Heart right ventricle (tissue), 16 donors: ENCODE measurements around the gene FTH1. TPM values are rescaled to one million over a fixed set of nuclear protein-coding genes. Genes with fewer than 3 reads are reported as not detected.

Source experiments
- ATAC-seq, 8 donors: fragments of 200-7000 bp; cut with Tn5 transposase; one replicate each; pipeline ENCODE4 v1.9.1; 2020; ENCODE audit warnings: mild to moderate bottlenecking in 8 of 8, moderate library complexity in 8 of 8, moderate number of reproducible peaks in 1 of 8
- DNase-seq, 2 donors: peaks; one replicate each; pipeline ENCODE4 v3.0.0-alpha.2; 2020
- H3K27ac ChIP-seq, 10 donors: fragments of 200-600 bp; sonication (generic) in 2 of 10; one replicate each; pipeline versions ENCODE4 v1.5.0 to v1.8.0; 2020 to 2022; ENCODE audit warnings: mild to moderate bottlenecking in 3 of 10
- H3K27me3 ChIP-seq, 7 donors: fragments of 200-600 bp; one replicate each; pipeline ENCODE4 v1.8.0; 2021 to 2022; ENCODE audit warnings: mild to moderate bottlenecking in 2 of 7
- H3K36me3 ChIP-seq, 9 donors: fragments of 200-600 bp; sonication (generic) in 1 of 9; one replicate each; pipeline versions ENCODE4 v1.5.0 to v1.8.0; 2020 to 2022; ENCODE audit warnings: mild to moderate bottlenecking in 2 of 9
- H3K4me1 ChIP-seq, 9 donors: fragments of 200-600 bp; sonication (generic) in 1 of 9; one replicate each; pipeline versions ENCODE4 v1.5.0 to v1.8.0; 2020 to 2022; ENCODE audit warnings: mild to moderate bottlenecking in 4 of 9
- H3K4me3 ChIP-seq, 10 donors: fragments of 200-600 bp; sonication (generic) in 2 of 10; one replicate each; pipeline versions ENCODE4 v1.5.0 to v1.8.0; 2020 to 2022; ENCODE audit warnings: mild to moderate bottlenecking in 7 of 10, moderate library complexity in 2 of 10
- H3K9me3 ChIP-seq, 11 donors: fragments of 200-600 bp in 10 of 11; sonication (generic) in 2 of 11; one replicate each; pipeline versions ENCODE4 v1.5.0 to v1.8.0; 2013 to 2022; ENCODE audit warnings: mild to moderate bottlenecking in 2 of 11, control low read depth in 1 of 11, moderate library complexity in 1 of 11
- whole genome bisulfite sequencing, 2 donors: extraction: QIAGEN DNeasy Blood & Tissue Kit; methylation state at CpG; one replicate each; pipeline ENCODE4 v1.1.7; 2013; ENCODE audit warnings: inconsistent platforms in 1 of 2; 5-methylcytosine and 5-hydroxymethylcytosine counted together
- intact Hi-C, 10 donors: fragments of 100-400 bp; cut with DNase I; formaldehyde crosslinking; loops; one replicate each; pipeline versions ENCODE4 v1.11.1 to v1.14.2; 2022
- polyA plus RNA-seq, 2 donors: library from polyadenylated mRNA; stranded (reverse); fragments of 200-250 nt; gene quantifications; one replicate each; pipeline ENCODE4 v1.2.3, GENCODE V29; 2013
- total RNA-seq, 10 donors: library from RNA; stranded (reverse); fragmentation: NEBNext Ultra II Directional in 3 of 10; extraction: Animal tissue kit (Norgen Biotek cat#: 25700) in 3 of 10; gene quantifications; one replicate each; pipeline versions ENCODE4 v1.2.1 to v1.2.4, GENCODE V29; 2021 to 2023
- TF ChIP-seq, protein P1 (sequence below), 9 donors: fragments of 200-600 bp; sonication (generic) in 2 of 9; IDR thresholded peaks; one replicate each; pipeline versions ENCODE4 v1.5.0 to v1.8.0; 2021 to 2022; ENCODE audit warnings: antibody characterized with exemption in 9 of 9, mild to moderate bottlenecking in 5 of 9, moderate library complexity in 1 of 9
- donor health status: Arrhythmogenic right ventricular cardiomyopathy.
- donor health status: ischemic (EF 13 %, LVEDD 7.1; RV severe dilation, severe dysfunction).
- donor health status: healthy with polysubstance abuse.
- donor health status: DM: no; HTN: yes; CAD: no.
- donor health status: DM: no; HTN: no; CAD: no.
- donor health status: ischemic (EF 25% LVEDD 6.9; RV normal size, moderate dysfunction).
- donor health status: ischemic (EF 25% LVEDD 5.7; RV mildly dilated, moderate dysfunction).
- donor health status: healthy.
- donor health status: DM: yes; HTN: yes; CAD: no.
- donor health status: Ischemic cardiomyopathy.
- donor health status: ischemic (EF 35%, LVEDD 5.7; RV mildly dilated, moderate dysfunction).
- donor health status: nonischemic (EF 11% LVEDD 7.7; RV severe dilation, severe dysfunction).
- donor health status: DM: yes; HTN: yes; CAD: no.
- donor health status: PGD.
- donor health status: ischemic (EF 29% LVEDD 5.4; RV normal size, mild dysfunction).
- donor health status: nonischemic (EF 23%, LVEDD 6.1; RV moderate dilation, normal function).

FTH1 gene
- total and polyA plus RNA-seq, 12 donors, result 1,346 to 5,199 (median 2,962) TPM

DNA sequence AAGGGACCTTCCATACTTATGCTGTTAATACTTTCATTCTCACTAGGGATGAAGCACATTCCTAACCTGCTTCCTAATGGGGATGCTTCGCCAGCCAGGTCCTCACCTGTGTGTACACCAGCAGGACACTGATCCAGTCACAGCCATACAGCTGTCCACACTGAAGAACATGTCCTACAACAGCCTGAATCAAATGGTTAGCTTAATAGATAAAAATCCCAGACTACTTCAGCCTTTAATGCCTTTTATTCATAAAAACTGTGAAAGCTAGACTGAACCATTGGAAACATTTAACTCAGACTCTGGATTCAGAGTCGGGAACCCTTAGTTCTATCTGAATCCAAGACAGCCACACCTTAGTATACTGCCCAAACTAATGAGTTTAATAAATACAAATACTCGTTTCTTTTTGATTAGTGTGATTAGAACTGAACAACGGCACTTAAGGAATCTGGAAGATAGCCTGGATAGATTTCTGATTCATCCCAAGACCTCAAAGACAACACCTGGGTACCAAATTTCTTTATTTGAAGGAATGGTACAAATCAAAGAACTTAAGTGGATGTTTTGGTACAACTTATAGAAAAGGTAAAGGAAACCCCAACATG is 3.3 kb downstream of the FTH1 start:
- Histone ChIP-seq H3K9me3 (no peaks in the 10 kb centered on the region), H3K27me3 (no peaks in the 10 kb centered on the region), H3K27ac (peak overlapping the region in 9 of 10 donors; percentile 69 to 100 (median 96)), H3K4me3 (peak overlapping the region in 4 of 10 donors; percentile 10 to 93 (median 80)), H3K36me3 (peaks cover 0 to 58% (median 21%) of the 10 kb centered on the region in 9 donors), H3K4me1 (peaks cover 17 to 75% (median 64%) of the 10 kb centered on the region in 9 donors)
- DNase-seq (no peak), ATAC-seq (no peak)
- intact Hi-C loops, result loop anchor here in 2 of 10 donors (10.0 kb wide), 2 partner anchors 91 to 809 kb away; no protein-coding TSS in a partner anchor
- TF ChIP-seq, protein P1, sequence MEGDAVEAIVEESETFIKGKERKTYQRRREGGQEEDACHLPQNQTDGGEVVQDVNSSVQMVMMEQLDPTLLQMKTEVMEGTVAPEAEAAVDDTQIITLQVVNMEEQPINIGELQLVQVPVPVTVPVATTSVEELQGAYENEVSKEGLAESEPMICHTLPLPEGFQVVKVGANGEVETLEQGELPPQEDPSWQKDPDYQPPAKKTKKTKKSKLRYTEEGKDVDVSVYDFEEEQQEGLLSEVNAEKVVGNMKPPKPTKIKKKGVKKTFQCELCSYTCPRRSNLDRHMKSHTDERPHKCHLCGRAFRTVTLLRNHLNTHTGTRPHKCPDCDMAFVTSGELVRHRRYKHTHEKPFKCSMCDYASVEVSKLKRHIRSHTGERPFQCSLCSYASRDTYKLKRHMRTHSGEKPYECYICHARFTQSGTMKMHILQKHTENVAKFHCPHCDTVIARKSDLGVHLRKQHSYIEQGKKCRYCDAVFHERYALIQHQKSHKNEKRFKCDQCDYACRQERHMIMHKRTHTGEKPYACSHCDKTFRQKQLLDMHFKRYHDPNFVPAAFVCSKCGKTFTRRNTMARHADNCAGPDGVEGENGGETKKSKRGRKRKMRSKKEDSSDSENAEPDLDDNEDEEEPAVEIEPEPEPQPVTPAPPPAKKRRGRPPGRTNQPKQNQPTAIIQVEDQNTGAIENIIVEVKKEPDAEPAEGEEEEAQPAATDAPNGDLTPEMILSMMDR (IDR thresholded peaks at IDR 0.05), result no peak
- 69% methylated on average over 4 of the region's 4 CpGs for WGBS, 2 donors

DNA sequence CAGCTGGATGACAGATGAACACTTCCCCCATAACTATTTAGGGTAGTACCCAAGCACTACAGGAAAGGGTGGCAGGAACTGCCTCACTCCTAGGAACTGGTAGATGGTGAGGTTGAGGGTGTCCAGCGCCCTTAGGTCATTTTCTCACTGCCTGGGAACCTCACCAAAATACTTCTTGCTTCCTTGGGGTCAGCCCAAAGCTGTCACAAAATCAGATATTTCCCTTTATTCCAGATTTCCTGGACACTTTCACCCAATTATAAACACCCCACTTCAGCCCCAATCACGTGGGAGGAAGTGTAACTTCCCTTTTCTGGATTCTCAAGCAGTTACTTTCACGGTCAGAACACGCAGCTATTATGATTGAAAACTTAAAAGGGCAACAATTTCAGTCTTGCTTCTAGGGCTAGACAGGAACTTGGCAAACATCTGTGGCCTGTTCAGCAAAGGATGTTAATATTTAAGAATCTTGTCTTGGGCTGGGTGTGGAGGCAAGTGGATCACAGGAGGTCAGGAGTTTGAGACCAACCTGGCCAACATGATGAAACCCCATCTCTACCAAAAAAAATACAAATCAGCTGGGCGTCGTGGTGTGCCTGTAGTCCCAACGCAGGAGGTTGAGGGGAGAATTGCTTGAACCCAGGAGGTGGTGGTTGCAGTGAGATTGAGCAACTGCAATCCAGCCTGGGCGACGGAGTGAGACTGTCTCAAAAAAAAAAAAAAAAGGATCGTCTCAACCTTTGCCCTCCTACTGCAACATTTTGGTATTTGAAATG is 4.0 kb downstream of the FTH1 start:
- peaks cover 17 to 68% (median 59%) of the 10 kb centered on the region in 9 donors for H3K4me1 ChIP-seq
- H3K9me3 ChIP-seq, result no peaks in the 10 kb centered on the region

DNA sequence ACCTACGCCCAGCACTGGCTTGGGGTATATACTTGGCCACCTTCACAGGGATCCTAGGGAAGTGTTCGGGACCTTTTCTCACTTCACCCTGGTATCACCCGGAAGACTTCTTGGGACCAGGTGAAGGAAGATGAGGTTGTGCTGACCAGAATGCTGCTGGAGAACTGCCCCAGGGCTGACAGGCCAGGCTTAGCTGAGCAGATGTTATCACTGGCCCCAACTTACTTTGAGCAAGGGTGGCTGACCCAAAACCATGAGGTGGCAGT is 4.5 kb downstream of the FTH1 start:
- ATAC-seq (no peak), DNase-seq (no peak)
- H3K27ac ChIP-seq, result peak overlapping the region; percentile 30 to 100 (median 79)
- no peaks in the 10 kb centered on the region for H3K27me3 ChIP-seq
- 93 to 96% methylated on average over 3 of the region's 3 CpGs for WGBS, 2 donors
- H3K36me3 ChIP-seq, result peaks cover 0 to 64% (median 21%) of the 10 kb centered on the region in 9 donors
- H3K4me3 ChIP-seq, result no peak overlapping the region
- H3K9me3 ChIP-seq, result no peaks in the 10 kb centered on the region
- TF ChIP-seq, protein P1 (IDR thresholded peaks at IDR 0.05), result no peak
- peaks cover 17 to 63% (median 54%) of the 10 kb centered on the region in 9 donors for H3K4me1 ChIP-seq
- intact Hi-C loops, result loop anchor here in 2 of 10 donors (10.0 kb wide), 2 partner anchors 92 to 808 kb away; no protein-coding TSS in a partner anchor

More for the DNA sequence above, 4.0 kb downstream of the FTH1 start:
- peak in 3 of 8 donors; percentile 1 to 4 (median 2) for ATAC-seq
- peak overlapping the region in 3 of 10 donors; percentile 10 to 93 (median 74) for H3K4me3 ChIP-seq
- TF ChIP-seq, protein P1 (IDR thresholded peaks at IDR 0.05), result no peak
- H3K36me3 ChIP-seq, result peaks cover 0 to 58% (median 21%) of the 10 kb centered on the region in 9 donors
- intact Hi-C loops, result loop anchor here in 2 of 10 donors (10.0 kb wide), 2 partner anchors 91 to 809 kb away; no protein-coding TSS in a partner anchor
- H3K27ac ChIP-seq, result peak overlapping the region; percentile 30 to 100 (median 79)
- WGBS, 2 donors, result 56 to 60% methylated on average over 10 of the region's 10 CpGs
- no peak for DNase-seq
- H3K27me3 ChIP-seq, result no peaks in the 10 kb centered on the region

DNA sequence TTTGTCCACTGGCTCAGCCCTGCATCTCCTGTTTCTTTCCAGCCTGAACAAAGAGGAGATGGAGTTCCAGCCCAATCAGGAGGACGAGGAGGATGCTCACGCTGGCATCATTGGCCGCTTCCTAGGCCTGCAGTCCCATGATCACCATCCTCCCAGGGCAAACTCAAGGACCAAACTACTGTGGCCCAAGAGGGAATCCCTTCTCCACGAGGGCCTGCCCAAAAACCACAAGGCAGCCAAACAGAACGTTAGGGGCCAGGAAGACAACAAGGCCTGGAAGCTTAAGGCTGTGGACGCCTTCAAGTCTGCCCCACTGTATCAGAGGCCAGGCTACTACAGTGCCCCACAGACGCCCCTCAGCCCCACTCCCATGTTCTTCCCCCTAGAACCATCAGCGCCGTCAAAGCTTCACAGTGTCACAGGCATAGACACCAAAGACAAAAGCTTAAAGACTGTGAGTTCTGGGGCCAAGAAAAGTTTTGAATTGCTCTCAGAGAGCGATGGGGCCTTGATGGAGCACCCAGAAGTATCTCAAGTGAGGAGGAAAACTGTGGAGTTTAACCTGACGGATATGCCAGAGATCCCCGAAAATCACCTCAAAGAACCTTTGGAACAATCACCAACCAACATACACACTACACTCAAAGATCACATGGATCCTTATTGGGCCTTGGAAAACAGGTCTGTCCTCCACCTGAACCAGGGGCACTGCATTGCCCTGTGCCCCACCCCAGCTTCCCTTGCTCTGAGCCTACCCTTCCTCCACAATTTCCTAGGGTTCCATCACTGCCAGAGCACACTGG is 5.0 kb downstream of the FTH1 start:
- 86 to 95% methylated on average over 12 of the region's 12 CpGs for WGBS, 2 donors
- Histone ChIP-seq H3K4me1 (peaks cover 17 to 60% (median 54%) of the 10 kb centered on the region in 9 donors), H3K36me3 (peaks cover 0 to 69% (median 21%) of the 10 kb centered on the region in 9 donors), H3K27ac (peak overlapping the region; percentile 69 to 100 (median 79)), H3K27me3 (no peaks in the 10 kb centered on the region), H3K4me3 (no peak overlapping the region), H3K9me3 (no peaks in the 10 kb centered on the region)
- intact Hi-C loops, result loop anchor here in 2 of 10 donors (10.0 kb wide), 2 partner anchors 92 to 808 kb away; no protein-coding TSS in a partner anchor
- ATAC-seq, result peak in 1 of 8 donors; percentile 10
- DNase-seq, result no peak
- TF ChIP-seq, protein P1 (IDR thresholded peaks at IDR 0.05), result no peak
